Neural progenitor cell (in vitro differentiated cells): ENCODE measurements around the gene NEK10. TPM values are rescaled to one million over a fixed set of nuclear protein-coding genes. Genes with fewer than 3 reads are reported as not detected.

Experiments
- DNase-seq: peaks from one replicate; pipeline ENCODE4 v3.0.0-alpha.2; 2016; ENCODE audit warnings: low spot score
- H2AFZ ChIP-seq: fragments of 200-600 bp; sonication (generic); replicated peaks from 2 replicates; pipeline ENCODE4 v1.6.1; 2016; ENCODE audit warnings: antibody characterized with exemption
- H3F3A ChIP-seq: fragments of 200-600 bp; sonication (generic); 2 replicates; pipeline ENCODE4 v1.6.1; 2016; ENCODE audit warnings: antibody characterized with exemption, low read depth
- H3K27ac ChIP-seq: fragments of 200-600 bp; sonication (generic); 2 replicates; pipeline ENCODE4 v1.5.1; 2016; ENCODE audit warnings: mild to moderate bottlenecking
- H3K27me3 ChIP-seq: fragments of 200-600 bp; sonication (generic); 2 replicates; pipeline ENCODE4 v1.6.1; 2016; ENCODE audit warnings: mild to moderate bottlenecking, moderate library complexity
- H3K36me3 ChIP-seq: fragments of 200-600 bp; sonication (generic); 2 replicates; pipeline ENCODE4 v1.5.1; 2016
- H3K4me1 ChIP-seq: fragments of 200-600 bp; sonication (generic); 2 replicates; pipeline ENCODE4 v1.6.1; 2016; ENCODE audit warnings: mixed run types
- H3K4me2 ChIP-seq: fragments of 200-600 bp; sonication (generic); 2 replicates; pipeline ENCODE4 v1.6.1; 2016
- H3K4me3 ChIP-seq: fragments of 200-600 bp; sonication (generic); 2 replicates; pipeline ENCODE4 v1.5.1; 2016
- H3K79me2 ChIP-seq: fragments of 200-600 bp; sonication (generic); 2 replicates; pipeline ENCODE4 v1.6.1; 2016; ENCODE audit warnings: low read depth
- H3K9ac ChIP-seq: fragments of 200-600 bp; sonication (generic); 2 replicates; pipeline ENCODE4 v1.6.1; 2016
- H3K9me3 ChIP-seq: fragments of 200-600 bp; sonication (generic); 2 replicates; pipeline ENCODE4 v1.5.1; 2016; ENCODE audit warnings: low read depth
- H4K20me1 ChIP-seq: fragments of 200-600 bp; sonication (generic); 2 replicates; pipeline ENCODE4 v1.6.1; 2016; ENCODE audit warnings: low read depth
- H3K27ac Mint-ChIP-seq: 3 replicates; pipeline ENCODE4 v1.8.0; 2021; ENCODE audit warnings: mixed read lengths
- H3K27me3 Mint-ChIP-seq: 2 replicates; pipeline ENCODE4 v1.8.0; 2022; ENCODE audit warnings: low read depth, mild to moderate bottlenecking, inconsistent platforms, moderate library complexity, mixed read lengths; ENCODE audit not compliant: insufficient read depth
- H3K36me3 Mint-ChIP-seq: 3 replicates; pipeline ENCODE4 v1.8.0; 2021; ENCODE audit warnings: mixed read lengths
- H3K4me1 Mint-ChIP-seq: 3 replicates; pipeline ENCODE4 v1.8.0; 2021; ENCODE audit warnings: mixed read lengths
- H3K4me3 Mint-ChIP-seq: 3 replicates; pipeline ENCODE4 v1.8.0; 2021; ENCODE audit warnings: mild to moderate bottlenecking, moderate library complexity, mixed read lengths
- H3K9me3 Mint-ChIP-seq: 3 replicates; pipeline ENCODE4 v1.8.0; 2020; ENCODE audit warnings: mixed read lengths
- EZH2 ChIP-seq: fragments of 200-600 bp; sonication (generic); IDR thresholded peaks from 2 replicates; pipeline ENCODE4 v1.6.1; 2017; ENCODE audit warnings: antibody characterized with exemption, mild to moderate bottlenecking, moderate library complexity
- EZH2phosphoT487 ChIP-seq: fragments of 200-600 bp; sonication (generic); IDR thresholded peaks from 2 replicates; pipeline ENCODE4 v1.6.1; 2017; ENCODE audit warnings: antibody characterized with exemption
- total RNA-seq: library from RNA; depleted of rRNA; stranded (reverse); fragments of >200 nt; gene quantifications from 2 replicates; pipeline ENCODE4 v1.2.3, GENCODE V29; 2015; ENCODE audit warnings: low replicate concordance
- TF ChIP-seq, protein P1 (sequence below): fragments of 200-600 bp; sonication (generic); IDR thresholded peaks from 2 replicates; pipeline ENCODE4 v1.5.1; 2017; ENCODE audit warnings: antibody characterized with exemption, mild to moderate bottlenecking

Gene NEK10
- total RNA-seq, 1 donor from 2014 or later, result 0.54 TPM

DNA sequence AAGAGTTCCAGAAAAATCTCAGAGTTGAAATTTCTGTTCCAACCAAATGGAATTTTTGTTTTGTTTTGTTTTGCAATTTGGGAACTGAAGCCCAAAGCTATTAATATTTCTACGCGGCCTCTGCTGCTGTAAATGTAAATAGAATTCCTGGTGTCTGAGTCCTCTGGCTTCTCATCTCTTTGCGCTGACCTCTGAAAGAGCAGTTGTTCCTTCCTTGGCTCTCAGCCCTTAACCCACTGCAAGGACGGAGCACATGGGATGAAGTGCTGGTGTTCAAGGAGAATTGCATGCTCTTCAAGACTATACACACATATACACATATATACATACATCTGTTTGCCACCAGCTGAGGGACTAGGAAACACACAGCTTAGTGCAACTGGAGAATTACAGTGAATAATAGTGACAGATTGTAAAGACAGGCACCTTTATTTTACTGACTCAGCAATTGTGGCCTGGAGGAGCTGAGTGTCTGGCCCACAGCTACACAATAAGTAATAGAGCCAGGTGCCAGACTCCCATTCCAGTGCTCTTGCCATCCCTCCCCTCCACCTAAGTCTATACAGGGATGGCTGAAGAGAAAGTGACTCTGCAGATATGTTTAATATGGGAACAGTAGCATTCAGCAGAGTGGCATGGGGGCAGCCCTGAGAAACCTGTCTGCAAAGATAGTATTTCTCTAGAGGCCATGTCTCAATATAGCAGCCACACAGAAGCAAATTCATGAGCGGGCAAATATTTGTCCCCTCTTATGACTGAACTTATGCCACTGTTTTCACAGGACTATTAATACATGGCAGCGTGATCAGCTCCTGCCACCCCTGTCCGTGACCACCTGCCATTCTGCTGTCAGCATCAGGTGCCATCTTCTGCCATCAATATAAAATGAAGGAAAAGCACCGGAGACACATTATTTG is 42.3 kb downstream of the NEK10 start:
- H3K4me2 ChIP-seq, result no peak overlapping the region
- no peak overlapping the region for H3K4me3 Mint-ChIP-seq
- H3K27ac ChIP-seq, result no peak overlapping the region
- no peaks in the 10 kb centered on the region for H3F3A ChIP-seq
- no peaks in the 10 kb centered on the region for H3K79me2 ChIP-seq
- H3K27ac Mint-ChIP-seq, result no peak overlapping the region
- no peaks in the 10 kb centered on the region for H3K4me1 ChIP-seq
- no peak overlapping the region for H3K9ac ChIP-seq
- peaks cover 5% of the 10 kb centered on the region for H3K9me3 Mint-ChIP-seq
- no peaks in the 10 kb centered on the region for H3K4me1 Mint-ChIP-seq
- no peaks in the 10 kb centered on the region for H3K36me3 Mint-ChIP-seq
- H2AFZ ChIP-seq, result no peak overlapping the region
- no peaks in the 10 kb centered on the region for H3K27me3 Mint-ChIP-seq
- H3K27me3 ChIP-seq, result no peaks in the 10 kb centered on the region
- DNase-seq, result no peak
- TF ChIP-seq EZH2 (no peak), EZH2phosphoT487 (no peak)
- TF ChIP-seq, protein P1, sequence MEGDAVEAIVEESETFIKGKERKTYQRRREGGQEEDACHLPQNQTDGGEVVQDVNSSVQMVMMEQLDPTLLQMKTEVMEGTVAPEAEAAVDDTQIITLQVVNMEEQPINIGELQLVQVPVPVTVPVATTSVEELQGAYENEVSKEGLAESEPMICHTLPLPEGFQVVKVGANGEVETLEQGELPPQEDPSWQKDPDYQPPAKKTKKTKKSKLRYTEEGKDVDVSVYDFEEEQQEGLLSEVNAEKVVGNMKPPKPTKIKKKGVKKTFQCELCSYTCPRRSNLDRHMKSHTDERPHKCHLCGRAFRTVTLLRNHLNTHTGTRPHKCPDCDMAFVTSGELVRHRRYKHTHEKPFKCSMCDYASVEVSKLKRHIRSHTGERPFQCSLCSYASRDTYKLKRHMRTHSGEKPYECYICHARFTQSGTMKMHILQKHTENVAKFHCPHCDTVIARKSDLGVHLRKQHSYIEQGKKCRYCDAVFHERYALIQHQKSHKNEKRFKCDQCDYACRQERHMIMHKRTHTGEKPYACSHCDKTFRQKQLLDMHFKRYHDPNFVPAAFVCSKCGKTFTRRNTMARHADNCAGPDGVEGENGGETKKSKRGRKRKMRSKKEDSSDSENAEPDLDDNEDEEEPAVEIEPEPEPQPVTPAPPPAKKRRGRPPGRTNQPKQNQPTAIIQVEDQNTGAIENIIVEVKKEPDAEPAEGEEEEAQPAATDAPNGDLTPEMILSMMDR, result no peak
- no peaks in the 10 kb centered on the region for H4K20me1 ChIP-seq
- H3K9me3 ChIP-seq, result no peaks in the 10 kb centered on the region
- H3K4me3 ChIP-seq, result no peak overlapping the region
- no peaks in the 10 kb centered on the region for H3K36me3 ChIP-seq

DNA sequence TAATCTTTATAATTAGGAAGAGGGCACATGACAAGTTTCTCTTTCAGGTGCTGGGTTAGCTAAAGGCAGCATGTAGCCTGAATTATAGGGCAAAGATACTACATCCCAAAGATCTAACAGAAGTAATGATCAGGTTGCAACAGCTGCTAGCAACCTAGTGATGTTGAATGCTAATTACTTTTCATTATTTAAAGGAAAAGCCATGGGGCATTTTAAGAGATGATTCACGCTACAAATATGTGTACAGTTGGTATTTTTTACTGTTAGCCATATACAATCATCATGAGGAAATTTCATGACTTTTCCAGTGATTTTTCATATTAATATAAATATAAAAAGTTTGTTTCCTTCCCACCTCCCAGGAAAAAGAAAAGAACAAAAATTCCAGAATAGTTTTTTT is 43.0 kb downstream of the NEK10 start:
- H3K4me3 Mint-ChIP-seq, result no peak overlapping the region
- Histone ChIP-seq H3K4me1 (no peaks in the 10 kb centered on the region), H2AFZ (no peak overlapping the region), H4K20me1 (no peaks in the 10 kb centered on the region), H3F3A (no peaks in the 10 kb centered on the region), H3K36me3 (no peaks in the 10 kb centered on the region), H3K79me2 (no peaks in the 10 kb centered on the region), H3K4me2 (no peak overlapping the region), H3K27me3 (no peaks in the 10 kb centered on the region), H3K9ac (no peak overlapping the region), H3K27ac (no peak overlapping the region), H3K9me3 (no peaks in the 10 kb centered on the region), H3K4me3 (no peak overlapping the region)
- H3K9me3 Mint-ChIP-seq, result peaks cover 5% of the 10 kb centered on the region
- TF ChIP-seq, protein P1, result no peak
- TF ChIP-seq EZH2 (no peak), EZH2phosphoT487 (no peak)
- DNase-seq, result no peak
- no peaks in the 10 kb centered on the region for H3K4me1 Mint-ChIP-seq
- H3K27me3 Mint-ChIP-seq, result no peaks in the 10 kb centered on the region
- no peak overlapping the region for H3K27ac Mint-ChIP-seq
- H3K36me3 Mint-ChIP-seq, result no peaks in the 10 kb centered on the region

DNA sequence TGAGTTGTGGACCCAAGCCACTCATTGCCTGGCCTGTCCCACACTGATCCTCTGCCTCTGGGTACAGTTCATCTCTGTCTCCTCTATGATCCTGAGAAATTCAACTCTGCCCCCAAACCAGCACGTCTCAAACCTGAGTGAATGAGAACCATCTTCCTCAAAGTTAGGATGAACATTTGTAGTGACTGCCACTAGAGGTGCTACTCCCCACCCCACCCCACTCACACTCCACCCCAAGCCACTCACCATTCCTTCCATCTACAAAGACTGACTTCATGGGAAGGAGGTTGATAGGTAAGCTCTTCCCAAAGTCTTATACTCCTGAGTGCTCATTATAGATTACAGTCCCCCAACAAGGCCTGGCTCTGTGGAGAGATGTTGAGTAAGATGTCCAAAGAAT is 43.8 kb downstream of the NEK10 start:
- H3K79me2 ChIP-seq, result no peaks in the 10 kb centered on the region
- H3K36me3 Mint-ChIP-seq, result no peaks in the 10 kb centered on the region
- no peak overlapping the region for H3K4me2 ChIP-seq
- no peak for TF ChIP-seq EZH2
- TF ChIP-seq EZH2phosphoT487, result no peak
- TF ChIP-seq, protein P1, result no peak
- no peak overlapping the region for H3K4me3 Mint-ChIP-seq
- H3K27ac ChIP-seq, result no peak overlapping the region
- no peak overlapping the region for H3K9ac ChIP-seq
- no peaks in the 10 kb centered on the region for H3K27me3 ChIP-seq
- H3K9me3 Mint-ChIP-seq, result peaks cover 5% of the 10 kb centered on the region
- no peak overlapping the region for H3K27ac Mint-ChIP-seq
- no peak overlapping the region for H3K4me3 ChIP-seq
- no peaks in the 10 kb centered on the region for H3K36me3 ChIP-seq
- no peaks in the 10 kb centered on the region for H3K4me1 ChIP-seq
- H3K4me1 Mint-ChIP-seq, result no peaks in the 10 kb centered on the region
- no peaks in the 10 kb centered on the region for H3F3A ChIP-seq
- no peak overlapping the region for H2AFZ ChIP-seq
- H3K27me3 Mint-ChIP-seq, result no peaks in the 10 kb centered on the region
- no peak for DNase-seq
- H3K9me3 ChIP-seq, result no peaks in the 10 kb centered on the region
- H4K20me1 ChIP-seq, result no peaks in the 10 kb centered on the region
